Stimulated activated CD4-positive, alpha-beta T cell treated with anti-CD3 and anti-CD28 coated beads, Interleukin-15, amount 100 ng/mL, for 24 hours (primary cell): ENCODE results near the gene HERC4.
"Not testable (repeated sequence)": the region's sequence is repeated elsewhere in the genome, so short reads cannot be mapped to it uniquely, and the experiment has no call there.

Source experiments
- DNase-seq: peaks from one replicate; pipeline ENCODE4 v3.0.0-alpha.2; 2020

Gene HERC4

GRCh38 chr10:68047122-68047521 is 28.0 kb downstream of the HERC4 start:
- DNase-seq, result no peak

GRCh38 chr10:68046642-68047041 is 28.4 kb downstream of the HERC4 start:
- DNase-seq, result no peak

- DNase-seq, result no peak
These were observed 32.1 kb downstream of the HERC4 start for GRCh38 chr10:68043030-68043429.

- DNase-seq, result no peak
These were observed 43.0 kb downstream of the HERC4 start for GRCh38 chr10:68032113-68032512.

- no peak for DNase-seq
These were observed 47.7 kb downstream of the HERC4 start for GRCh38 chr10:68027429-68027828.

- no peak for DNase-seq
These were observed 51.8 kb downstream of the HERC4 start for GRCh38 chr10:68023292-68023691.

- DNase-seq, result not testable (repeated sequence)
These were observed 52.8 kb downstream of the HERC4 start for GRCh38 chr10:68022324-68022723.

GRCh38 chr10:68016519-68016918 is 58.6 kb downstream of the HERC4 start:
- not testable (repeated sequence) for DNase-seq

GRCh38 chr10:68010426-68010940 is 64.6 kb downstream of the HERC4 start:
- DNase-seq, result no peak

GRCh38 chr10:68007356-68007755 is 67.7 kb downstream of the HERC4 start:
- DNase-seq, result no peak

- DNase-seq, result no peak
These were observed 73.5 kb downstream of the HERC4 start for GRCh38 chr10:68001539-68001938.

- DNase-seq, result no peak
These were observed 74.1 kb downstream of the HERC4 start for GRCh38 chr10:68001000-68001399.

- no peak for DNase-seq
These were observed 85.0 kb downstream of the HERC4 start for GRCh38 chr10:67990093-67990492.

GRCh38 chr10:67988606-67989005 is 86.5 kb downstream of the HERC4 start:
- DNase-seq, result no peak

- DNase-seq, result not testable (repeated sequence)
These were observed 92.5 kb downstream of the HERC4 start for GRCh38 chr10:67982603-67983002.

GRCh38 chr10:67978749-67979148 is 96.3 kb downstream of the HERC4 start:
- DNase-seq, result no peak

GRCh38 chr10:67977251-67977650 is 97.8 kb downstream of the HERC4 start:
- no peak for DNase-seq

- DNase-seq, result no peak
These were observed 98.5 kb downstream of the HERC4 start for GRCh38 chr10:67976292-67977245.

- DNase-seq, result no peak
These were observed 99.2 kb downstream of the HERC4 start for GRCh38 chr10:67975871-67976270.

GRCh38 chr10:67971311-67971710 is 103.8 kb downstream of the HERC4 start:
- DNase-seq, result no peak

- no peak for DNase-seq
These were observed 105.2 kb downstream of the HERC4 start for GRCh38 chr10:67969875-67970274.

GRCh38 chr10:67966035-67966434 is 109.0 kb downstream of the HERC4 start:
- DNase-seq, result not testable (repeated sequence)

- no peak for DNase-seq
These were observed 109.6 kb downstream of the HERC4 start for GRCh38 chr10:67965456-67965855.

- DNase-seq, result no peak
These were observed 115.1 kb downstream of the HERC4 start for GRCh38 chr10:67959839-67960476.
